NCI-H2227 (cell line): ENCODE results near the gene C7.

ENCODE experiments used
- DNase-seq: peaks from one replicate; lab custom pipeline; 2025; ENCODE audit not compliant: unreplicated experiment; lab: John Stamatoyannopoulos, UW

C7 gene

DNA sequence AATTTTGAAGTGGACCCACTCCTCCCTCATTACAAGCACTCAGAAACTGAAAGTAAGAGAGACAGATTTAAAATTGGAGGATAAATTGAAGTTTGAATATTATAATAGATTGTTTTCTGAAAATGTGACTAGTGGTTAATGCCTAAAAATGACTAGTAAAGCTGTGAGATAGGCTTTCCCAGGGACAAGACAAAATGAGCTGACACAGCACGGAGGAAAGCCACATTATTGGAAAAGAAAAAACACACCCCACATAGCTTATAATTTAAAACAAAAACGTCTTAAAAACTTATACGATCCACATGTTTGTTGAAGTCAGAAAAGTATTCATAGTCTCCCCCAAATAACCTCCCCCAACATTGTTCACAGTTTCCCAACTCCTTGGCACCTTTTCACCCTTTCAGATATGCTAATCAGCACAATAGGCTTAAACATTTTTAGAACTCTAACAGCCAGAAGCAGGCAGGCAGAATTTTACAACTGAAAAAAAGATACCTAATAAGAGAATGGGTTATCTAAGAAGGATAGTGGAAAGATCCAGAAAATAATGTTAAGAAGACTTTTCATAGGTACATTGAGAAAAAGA is 6.1 kb downstream of the C7 start:
- DNase-seq, result no peak

DNA sequence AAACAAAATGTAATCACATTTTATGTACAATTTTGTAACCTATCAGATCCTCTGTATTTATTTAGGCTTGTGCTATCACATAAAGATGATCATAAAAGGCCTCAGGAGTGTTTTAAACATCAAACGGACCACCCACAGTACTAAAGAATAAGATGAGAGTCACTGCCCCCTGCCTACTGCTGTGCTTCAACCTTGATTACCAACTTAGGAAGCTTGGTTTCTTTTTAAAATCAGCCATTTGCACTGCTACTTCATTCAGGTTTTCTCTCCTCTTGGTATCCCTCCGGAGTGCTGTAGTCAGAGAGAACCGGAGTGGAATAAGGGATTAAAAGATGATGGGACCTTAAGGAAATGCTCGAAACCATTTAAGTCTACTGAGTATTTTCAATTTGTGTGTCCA is 6.9 kb downstream of the C7 start:
- no peak for DNase-seq

- DNase-seq, result no peak
These were observed 19.7 kb downstream of the C7 start for GRCh38 chr5:40928886-40929448.

DNA sequence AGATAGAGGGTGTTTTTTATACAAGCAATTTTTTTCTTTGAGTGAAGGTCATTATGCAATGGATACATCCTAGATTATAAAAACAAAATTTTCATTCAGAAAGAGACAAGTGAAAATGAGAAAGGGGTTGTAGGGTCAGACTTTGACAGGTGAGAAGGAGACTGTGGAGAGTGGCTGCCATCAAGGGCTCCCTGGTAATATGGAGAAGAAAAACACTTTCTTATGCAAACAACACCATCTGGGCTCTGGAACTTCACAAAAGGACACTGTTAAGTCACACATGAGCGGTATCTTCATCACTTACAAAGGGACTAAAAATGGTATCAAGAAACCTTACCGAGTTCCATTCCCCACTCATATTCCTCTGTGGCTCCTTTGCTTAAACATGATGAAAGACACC is 23.5 kb downstream of the C7 start:
- DNase-seq, result no peak

DNA sequence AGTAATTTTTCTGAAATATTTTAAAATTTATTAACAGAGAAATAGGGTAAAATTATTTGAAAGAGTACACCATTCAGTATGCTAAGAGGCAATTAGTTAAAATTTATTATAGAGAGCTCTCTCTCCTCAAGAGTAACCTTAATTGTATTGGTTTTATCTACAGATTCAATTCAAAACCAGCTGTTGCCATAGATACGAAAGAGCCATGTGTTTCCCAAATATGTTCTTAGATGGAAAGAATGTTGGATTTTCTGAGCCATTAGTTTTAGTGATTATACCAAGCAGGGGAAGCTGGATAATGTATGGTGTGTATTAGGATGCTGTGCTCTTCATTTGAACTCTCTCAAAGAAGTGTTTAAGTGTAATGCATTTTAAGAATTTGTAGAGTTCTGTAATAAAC is 27.8 kb downstream of the C7 start:
- no peak for DNase-seq

DNA sequence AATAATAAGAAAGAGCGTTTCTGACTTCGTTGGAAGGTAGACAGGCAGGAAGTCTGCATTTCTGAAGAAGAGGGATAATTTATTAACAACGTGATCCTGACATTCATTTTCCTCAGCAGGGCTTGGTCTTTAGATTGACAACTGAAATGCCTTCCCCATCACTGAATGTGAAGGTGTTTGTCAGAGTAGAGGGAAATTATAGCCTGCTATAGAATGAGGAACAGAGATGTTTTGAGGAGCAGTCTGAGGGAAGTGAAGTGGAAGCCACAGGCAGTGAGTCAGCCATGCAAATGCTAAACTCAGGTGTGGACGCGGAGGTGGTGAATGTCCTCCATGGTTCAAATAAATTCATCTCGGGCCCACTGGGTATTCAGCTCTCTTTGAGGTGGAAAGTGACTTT is 30.5 kb downstream of the C7 start:
- no peak for DNase-seq

DNA sequence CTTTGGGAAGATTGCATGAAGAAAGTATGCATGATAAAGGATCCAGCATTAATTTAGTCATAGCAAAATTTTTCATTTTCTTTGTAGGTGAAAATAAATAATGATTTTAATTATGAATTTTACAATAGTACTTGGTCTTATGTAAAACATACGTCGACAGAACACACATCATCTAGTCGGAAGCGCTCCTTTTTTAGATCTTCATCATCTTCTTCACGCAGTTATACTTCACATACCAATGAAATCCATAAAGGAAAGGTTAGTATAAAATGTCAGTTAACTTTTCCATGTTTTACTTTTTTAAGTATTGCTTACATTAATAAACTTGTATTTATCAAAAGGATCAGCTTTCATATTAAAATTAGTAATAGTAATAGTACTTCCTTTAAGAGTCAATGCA is 35.8 kb downstream of the C7 start:
- no peak for DNase-seq

- DNase-seq, result no peak
These were observed 46.0 kb downstream of the C7 start for GRCh38 chr5:40955313-40955712.

DNA sequence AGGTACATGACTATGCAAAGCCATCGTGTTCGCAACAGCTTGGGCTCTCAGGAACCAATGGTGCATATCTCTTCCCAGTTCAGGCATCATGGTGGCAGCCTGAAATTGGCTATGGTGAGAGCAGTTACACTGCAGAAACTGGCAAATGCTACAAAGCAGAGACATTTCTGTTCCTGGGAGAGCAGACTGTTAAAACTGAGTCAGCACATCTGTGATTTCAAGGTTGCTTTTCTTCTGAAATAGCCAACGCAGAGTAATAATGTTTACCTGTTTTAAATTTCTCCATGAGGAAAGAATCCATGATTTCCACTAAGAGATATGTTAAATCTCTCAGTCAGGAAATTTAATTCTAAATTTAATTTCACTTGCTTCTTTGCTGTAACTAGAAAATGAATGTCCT is 47.8 kb downstream of the C7 start:
- no peak for DNase-seq

GRCh38 chr5:40958811-40959210 is 49.5 kb downstream of the C7 start:
- no peak for DNase-seq

GRCh38 chr5:40960037-40960436 is 50.7 kb downstream of the C7 start:
- no peak for DNase-seq

- no peak for DNase-seq
These were observed 53.1 kb downstream of the C7 start for GRCh38 chr5:40962207-40962955.

- no peak for DNase-seq
These were observed 63.1 kb downstream of the C7 start for GRCh38 chr5:40972434-40972833.

DNA sequence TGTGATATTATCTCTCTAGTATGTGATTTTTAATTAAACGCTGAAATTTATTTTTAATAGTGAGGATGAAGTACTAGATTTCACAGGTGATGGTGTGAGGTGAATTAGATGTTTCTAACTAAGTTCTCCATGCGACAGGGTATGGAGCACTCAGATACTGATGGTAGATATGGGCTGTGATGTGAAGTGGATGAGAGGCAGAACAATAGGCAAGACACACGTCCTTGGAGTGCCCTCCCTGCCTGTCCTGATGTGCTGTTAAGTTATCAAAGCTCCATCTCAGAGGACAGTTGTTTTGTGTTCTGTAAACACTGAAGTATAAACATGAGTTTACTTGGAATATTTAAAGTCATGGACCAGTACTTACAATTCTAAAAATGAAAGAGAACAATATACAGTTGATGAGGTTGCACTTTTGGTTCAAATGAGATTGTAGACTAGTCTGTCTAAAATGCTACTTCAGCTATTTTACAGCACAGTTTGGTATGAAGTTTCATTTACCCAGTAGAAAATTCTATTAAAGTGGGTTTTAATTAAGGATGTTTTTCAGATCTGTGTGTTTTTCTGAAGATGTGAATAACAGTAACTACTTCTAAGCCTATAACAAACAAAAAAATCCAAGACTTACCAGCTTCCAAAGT is 64.2 kb downstream of the C7 start:
- DNase-seq, result no peak

GRCh38 chr5:40976041-40976440 is 66.7 kb downstream of the C7 start:
- no peak for DNase-seq

- DNase-seq, result no peak
These were observed 67.5 kb downstream of the C7 start for GRCh38 chr5:40976836-40977235.

DNA sequence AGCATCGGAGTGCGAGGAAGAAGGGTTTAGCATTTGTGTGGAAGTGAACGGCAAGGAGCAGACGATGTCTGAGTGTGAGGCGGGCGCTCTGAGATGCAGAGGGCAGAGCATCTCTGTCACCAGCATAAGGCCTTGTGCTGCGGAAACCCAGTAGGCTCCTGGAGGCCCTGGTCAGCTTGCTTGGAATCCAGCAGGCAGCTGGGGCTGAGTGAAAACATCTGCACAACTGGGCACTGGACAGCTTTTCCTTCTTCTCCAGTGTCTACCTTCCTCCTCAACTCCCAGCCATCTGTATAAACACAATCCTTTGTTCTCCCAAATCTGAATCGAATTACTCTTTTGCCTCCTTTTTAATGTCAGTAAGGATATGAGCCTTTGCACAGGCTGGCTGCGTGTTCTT is 72.1 kb downstream of the C7 start:
- DNase-seq, result no peak

DNA sequence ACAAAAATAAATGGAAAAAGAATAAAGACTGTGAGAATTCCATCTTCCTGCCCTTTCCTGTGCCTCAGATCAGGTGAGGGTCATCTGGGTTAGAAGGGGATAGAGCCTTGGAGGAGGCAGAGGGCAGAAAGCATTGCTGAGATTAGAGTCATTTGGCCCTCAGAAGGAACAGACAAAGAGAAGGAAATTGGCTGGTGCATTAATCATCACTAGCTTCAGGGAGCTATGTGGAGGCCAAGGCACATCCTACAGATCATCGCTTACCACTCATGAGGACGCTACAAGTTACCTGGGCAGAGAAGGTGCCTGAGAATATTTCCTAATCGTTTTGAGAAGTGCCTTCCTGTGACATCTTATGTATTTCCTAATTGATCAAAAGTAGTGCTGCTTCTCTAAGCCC is 74.5 kb downstream of the C7 start:
- DNase-seq, result no peak

DNA sequence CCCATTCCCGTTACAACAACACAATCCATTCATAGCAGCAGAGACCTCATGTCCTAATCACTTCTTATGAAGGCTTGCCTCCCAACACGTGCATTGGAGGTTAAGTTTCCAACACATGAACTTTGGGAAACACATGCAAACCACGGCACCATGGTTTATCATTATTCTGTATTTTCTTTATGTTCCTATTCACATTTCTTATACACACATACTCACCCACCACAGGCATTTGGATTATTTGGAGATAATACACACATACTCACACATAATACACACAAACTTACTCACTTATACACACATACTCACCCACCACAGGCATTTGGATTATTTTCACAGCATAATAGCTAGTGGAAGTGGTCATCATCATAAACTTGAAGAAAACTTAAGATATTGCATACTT is 75.6 kb downstream of the C7 start:
- no peak for DNase-seq

- peak; percentile 59 for DNase-seq
These were observed 76.2 kb downstream of the C7 start for GRCh38 chr5:40985501-40985900.

GRCh38 chr5:40986666-40987065 is 77.4 kb downstream of the C7 start:
- DNase-seq, result no peak

GRCh38 chr5:40987349-40987748 is 78.1 kb downstream of the C7 start:
- no peak for DNase-seq
